ENCODE results near the gene MBOAT1.

Gene MBOAT1, protein sequence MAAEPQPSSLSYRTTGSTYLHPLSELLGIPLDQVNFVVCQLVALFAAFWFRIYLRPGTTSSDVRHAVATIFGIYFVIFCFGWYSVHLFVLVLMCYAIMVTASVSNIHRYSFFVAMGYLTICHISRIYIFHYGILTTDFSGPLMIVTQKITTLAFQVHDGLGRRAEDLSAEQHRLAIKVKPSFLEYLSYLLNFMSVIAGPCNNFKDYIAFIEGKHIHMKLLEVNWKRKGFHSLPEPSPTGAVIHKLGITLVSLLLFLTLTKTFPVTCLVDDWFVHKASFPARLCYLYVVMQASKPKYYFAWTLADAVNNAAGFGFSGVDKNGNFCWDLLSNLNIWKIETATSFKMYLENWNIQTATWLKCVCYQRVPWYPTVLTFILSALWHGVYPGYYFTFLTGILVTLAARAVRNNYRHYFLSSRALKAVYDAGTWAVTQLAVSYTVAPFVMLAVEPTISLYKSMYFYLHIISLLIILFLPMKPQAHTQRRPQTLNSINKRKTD

DNA sequence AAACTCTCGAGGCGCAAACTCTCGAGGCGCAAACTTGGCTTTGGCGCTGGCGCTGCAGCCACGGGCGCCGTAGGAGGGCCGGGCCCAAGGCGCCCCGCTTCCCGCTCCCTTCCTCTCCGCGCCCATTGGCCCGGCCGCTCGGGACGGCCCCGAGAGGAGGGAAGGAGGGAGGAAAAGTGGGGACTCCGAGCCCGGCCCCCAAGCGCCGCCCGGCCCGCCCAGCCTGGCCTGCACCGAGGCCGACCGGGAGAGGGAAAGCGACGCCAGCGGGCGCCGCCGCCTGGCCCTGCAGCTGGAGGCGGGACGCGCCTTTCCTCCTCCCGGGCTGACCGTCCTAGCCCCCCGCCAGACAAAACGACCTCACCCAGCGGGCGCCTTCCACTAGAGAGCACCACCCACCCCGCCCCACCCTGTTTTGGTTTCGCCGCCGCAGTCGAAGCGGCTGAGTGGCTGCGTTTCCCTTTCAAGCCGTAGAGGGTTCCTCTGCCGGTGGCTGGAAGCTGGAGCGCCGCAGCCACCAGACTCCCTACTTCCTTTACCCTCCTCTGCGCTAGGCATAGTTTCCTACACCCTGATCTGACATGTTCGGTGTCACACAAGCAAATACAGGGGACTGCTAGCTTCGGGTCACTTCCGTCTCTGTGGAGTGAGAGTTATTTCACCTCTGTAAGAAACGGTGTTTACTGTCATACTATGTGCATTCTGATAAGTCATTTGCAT, at the start of gene MBOAT1:
MBOAT1 (minus strand) TSS at position 78 of the 720 bp plus-strand sequence. CDS start 235 bp downstream, outside the sequence.
- DNase-seq, result peak; percentile 97

DNA sequence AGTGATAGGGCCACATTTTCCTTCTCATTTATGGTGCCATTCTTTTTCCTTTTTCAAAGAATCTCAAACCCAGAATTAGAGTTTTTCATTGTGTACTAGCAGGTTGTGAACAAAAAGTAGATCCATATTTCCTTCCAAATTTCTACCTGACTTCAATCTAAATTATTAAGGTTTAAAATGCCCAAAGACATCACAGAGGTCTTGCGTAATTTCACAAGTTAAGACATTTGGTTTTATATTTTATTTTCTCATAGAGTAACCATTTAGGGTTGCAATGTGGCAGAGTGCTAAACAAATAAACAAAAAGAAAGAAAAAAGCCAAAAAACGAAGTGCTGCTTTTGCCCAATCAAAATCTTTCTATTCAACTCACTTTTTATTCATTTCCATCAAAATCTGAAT, 49.4 kb upstream of the MBOAT1 start:
- DNase-seq, result no peak

DNA sequence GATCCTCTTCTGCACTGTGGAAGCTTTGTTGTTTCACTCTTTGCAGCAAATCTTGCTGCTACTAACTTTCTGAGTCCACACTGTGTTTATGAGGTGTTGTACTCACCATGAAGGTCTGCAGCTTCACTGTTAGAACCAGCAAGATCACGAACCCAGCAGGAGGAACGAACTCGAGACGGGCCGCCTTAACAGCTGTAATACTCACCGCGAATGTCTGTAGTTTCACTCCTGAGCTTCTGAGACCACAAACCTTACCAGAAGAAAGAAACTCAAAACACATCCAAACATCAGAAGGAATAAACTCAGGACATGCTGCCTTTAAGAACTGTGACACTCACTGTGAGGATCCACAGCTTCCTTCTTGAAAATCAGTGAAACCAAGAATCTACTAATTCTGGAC, 48.1 kb upstream of the MBOAT1 start:
- DNase-seq, result no peak

DNA sequence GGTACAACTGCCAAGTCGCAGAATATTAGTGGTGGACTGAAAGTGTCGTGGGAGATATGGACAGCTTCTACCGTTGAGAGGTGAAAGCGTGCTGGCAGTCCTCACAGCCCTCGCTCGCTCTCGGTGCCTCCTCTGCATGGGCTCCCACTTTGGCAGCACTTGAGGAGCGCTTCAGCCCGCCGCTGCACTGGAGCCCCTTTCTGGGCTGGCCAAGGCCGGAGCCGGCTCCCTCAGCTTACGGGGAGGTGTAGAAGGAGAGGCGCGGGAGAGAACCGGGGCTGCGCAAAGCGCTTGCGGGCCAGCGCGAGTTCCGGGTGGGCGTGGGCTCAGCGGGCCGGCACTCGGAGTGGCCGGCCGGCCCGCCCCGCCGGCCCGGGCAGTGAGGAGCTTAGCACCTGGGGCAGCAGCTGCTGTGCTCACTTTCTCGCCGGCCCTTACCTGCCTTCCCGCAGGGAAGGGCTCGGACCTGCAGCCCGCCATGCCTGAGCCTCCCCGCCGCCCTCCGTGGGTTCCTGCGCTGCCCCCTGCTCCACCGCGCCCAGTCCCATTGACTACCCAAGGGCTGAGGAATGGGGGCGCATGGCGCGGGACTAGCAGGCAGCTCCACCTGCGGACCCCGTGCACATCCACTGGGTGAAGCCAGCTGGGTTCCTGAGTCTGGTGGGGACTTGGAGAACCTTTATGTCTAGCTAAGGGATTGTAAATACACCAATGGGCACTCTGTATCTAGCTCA, 47.2 kb upstream of the MBOAT1 start:
- DNase-seq, result no peak

DNA sequence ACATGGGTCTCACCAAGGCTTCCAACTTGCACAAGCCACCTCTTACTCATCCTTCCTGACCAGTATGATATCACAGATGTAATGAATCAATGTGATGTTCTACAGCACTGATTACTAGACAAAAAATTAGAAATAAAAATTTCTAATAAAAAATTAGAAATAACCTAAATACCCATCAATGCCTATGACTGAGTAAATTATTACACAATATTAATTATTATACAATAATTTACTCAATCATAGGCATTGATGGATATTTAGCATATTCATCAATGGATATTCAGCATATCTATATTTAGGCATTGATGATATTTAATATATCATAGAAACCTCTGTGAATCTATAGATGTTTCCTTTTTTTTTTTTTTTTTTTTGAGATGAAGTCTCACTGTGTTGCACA, 43.2 kb upstream of the MBOAT1 start:
- DNase-seq, result no peak

DNA sequence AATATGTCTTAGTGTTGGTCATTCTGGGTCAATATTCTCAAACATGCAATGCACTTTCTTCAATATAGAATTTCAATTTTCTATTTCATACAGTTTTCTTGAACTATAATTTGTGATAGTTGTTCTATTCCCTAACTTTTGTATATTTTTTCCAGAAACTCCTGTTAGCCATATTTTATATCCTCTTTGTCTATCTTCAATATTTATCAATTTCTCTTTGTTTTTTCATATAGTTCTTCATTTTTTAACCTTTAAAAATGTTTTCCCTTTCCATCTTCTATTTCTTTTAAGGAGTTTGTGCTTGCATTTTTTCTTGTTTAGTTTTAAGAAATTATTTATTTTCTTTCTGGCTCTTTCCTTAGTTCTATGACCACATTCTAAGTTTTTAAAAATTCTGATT, 42.0 kb upstream of the MBOAT1 start:
- no peak for DNase-seq

DNA sequence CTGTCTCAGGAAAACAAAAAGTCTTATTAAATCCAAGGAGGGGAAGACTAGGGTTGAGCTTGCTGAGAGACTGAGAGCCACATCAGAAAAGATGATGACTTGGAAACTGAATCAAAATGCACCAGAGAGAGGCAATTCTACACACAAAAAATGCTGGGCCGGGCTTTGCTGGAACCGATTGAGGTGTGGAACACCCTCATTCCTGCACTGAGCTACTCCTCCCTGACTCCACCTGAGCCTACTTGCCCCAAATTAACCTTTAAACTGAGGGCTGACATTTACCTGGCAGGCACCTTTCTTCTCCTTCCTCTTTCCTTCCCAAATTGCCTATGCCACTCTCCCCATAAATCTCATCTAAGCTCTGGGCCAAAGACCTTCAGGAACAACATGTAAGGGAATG, 40.8 kb upstream of the MBOAT1 start:
- no peak for DNase-seq

DNA sequence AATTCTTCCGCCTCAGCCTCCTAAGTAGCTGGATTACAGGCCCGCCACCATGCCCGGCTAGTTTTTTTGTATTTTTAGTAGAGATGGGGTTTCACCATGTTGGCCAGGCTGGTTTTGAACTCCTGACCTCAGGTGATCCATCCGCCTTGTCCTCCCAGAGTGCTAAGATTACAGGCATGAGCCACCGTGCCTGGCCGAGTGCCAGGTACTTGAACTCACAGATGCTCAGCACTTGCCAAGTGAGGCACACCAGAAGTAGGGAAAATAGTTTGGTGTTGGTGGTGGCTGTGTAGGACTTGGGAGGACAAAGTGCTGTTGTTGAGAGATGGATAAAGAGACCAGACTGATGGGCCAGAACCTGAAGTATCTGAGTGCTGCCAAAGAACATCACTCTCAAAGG, 40.0 kb upstream of the MBOAT1 start:
- DNase-seq, result no peak

DNA sequence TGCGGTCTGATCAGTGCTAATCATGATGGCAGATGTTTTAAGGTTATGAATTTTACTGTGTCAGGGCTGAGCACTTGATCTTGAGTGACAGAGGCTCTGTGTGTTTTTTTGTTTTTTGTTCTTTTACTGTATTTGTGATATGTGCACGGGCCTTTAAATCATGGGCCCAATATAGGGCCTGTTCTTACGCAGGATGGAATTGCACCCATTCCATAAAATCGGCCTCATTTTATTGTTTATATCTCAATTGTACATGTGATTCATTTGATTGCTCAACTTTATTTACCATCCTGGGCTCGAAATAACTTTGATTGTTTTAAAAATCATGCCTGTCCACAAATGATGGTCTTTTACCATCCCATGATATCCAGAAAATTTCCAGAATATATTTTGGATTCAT, 39.3 kb upstream of the MBOAT1 start:
- DNase-seq, result no peak

DNA sequence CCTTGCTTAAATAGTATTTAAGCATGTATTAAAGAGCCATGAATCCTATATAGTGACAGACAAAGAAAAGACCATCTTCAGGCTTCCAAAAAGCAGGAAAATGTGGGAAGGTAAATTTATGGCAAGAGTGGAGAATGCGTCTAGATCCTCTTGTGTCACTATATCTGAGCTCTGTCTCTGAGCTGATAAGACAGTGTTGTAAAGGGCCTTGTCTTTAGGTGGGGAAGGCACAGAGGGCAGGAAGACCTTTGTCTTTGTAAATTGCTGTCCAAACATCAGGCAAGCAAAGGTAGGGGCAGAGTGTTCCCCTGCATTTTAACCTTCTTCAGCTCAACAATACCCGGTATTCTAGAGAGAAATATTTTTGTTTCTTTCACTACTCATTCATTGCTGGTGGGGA, 33.9 kb upstream of the MBOAT1 start:
- peak; percentile 41 for DNase-seq

DNA sequence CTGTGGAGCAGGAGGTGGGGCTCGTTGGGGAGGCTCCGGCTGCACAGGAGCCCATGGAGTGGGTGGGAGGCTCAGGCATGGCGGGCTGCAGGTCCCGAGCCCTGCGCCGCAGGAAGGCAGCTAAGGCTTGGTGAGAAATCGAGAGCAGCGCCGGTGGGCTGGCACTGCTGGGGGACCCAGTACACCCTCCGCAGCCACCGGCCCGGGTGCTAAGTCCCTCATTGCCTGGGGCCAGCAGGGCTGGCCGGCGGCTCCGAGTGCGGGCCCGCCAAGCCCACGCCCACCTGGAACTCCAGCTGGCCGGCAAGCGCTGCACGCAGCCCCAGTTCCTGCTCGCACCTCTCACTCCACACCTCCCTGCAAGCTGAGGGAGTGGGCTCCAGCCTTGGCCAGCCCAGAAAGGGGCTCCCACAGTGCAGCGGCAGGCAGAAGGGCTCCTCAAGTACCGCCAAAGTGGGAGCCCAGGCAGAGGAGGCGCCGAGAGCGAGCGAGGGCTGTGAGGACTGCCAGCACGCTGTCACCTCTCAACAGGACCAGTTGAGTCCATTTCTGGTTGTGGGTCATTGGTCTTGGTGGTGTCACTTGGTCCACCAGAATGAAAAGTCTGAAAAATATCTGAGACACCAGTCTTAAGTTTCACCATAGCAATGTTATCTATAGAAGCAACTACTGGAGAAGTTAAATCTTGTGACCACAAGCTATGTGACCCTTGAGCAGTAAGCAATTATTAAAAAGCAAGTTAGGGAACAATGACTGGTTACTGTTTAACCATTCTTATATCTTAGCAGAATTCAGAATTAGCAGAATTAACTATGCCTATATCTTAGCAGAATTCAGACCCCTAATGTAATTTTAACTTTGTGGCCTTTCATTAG, 32.8 kb upstream of the MBOAT1 start:
- DNase-seq, result peak; percentile 52

DNA sequence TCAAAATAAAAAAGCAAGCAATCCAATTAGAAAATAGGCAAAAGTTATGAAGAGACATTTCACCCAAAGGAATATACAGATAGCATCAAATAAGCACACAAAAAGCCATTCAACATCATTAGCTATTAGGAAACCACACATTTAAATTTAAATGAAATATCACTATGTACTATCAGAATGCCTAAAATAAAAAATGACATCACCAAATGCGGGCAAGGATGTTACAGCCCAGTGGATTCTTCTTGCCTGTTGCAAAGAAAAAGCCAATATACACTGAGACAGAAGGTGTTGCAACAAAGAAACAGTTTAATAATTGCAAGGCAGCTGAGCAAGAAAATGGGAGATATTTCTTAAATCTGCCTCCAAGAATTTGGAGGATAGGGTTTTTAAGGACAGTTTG, 31.0 kb upstream of the MBOAT1 start:
- DNase-seq, result no peak

DNA sequence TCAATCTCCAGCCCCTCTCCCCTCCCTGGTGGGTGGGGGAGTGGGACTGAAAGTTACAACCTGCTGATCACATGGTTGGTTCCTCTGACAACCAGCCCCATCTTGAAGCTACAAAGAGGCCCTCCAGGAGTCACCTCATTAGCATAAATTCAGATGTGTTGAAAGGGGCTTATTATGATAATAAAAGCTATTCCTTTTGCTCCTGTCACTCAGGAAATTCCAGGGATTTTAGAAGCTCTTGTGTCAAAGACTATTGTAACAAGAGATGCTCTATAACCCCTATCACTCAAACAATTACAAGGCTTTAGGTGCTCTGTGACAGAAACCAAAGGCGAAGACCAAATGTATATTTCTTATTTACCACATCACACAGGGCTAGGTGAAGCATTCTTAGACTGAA, 30.1 kb upstream of the MBOAT1 start:
- DNase-seq, result no peak

DNA sequence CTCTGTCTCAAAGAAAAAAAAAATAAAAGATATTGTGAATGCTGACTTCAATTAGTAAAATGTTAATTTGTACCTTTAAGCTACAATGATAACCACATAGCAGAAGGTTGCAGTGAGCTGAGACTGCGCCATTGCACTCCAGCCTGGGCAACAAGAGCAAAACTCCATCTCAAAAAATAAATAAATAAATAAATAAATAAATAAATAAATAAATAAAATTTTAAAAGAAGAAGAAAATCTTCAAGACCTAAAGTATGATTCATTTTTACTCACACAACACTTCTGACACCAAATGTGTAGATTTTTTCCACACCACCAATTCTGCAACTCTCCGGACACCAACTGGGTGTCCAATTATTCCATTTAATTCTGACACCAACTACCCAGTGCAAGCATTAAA, 28.8 kb upstream of the MBOAT1 start:
- DNase-seq, result no peak

DNA sequence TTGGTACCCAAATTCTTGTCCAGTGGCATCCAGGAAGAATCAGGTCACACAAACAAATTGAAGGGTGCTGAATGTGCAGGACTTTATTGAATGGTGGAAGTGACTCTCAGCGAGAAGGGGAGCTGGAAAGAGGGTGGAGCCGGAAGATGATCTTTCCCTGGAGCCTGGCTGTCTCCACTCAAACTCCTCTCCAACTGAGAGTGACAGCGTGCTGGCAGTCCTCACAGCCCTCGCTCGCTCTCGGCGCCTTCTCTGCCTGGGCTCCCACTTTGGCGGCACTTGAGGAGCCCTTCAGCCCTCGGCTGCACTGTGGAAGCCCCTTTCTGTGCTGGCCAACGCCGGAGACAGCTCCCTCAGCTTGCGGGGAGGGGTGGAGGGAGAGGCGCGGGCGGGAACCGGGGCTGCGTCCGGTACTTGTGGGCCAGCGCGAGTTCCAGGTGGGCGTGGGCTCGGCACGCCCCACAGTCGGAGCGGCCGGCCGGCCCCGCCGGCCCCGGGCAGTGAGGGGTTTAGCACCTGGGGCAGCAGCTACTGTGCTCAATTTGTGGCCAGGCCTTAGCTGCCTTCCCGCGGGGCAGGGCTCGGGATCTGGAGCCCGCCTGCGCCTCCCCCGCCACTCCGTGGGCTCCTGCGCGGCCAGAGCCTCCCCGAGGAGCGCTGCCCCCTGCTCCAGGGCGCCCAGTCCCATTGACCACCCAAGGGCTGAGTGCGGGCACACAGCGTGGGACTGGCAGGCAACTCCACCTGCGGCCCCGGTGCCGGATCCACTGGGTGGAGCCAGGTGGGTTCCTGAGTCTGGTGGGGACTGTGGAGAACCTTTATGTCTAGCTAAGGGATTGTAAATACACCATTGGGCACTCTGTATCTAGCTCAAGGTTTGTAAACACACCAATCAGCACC, 26.7 kb upstream of the MBOAT1 start:
- DNase-seq, result no peak

DNA sequence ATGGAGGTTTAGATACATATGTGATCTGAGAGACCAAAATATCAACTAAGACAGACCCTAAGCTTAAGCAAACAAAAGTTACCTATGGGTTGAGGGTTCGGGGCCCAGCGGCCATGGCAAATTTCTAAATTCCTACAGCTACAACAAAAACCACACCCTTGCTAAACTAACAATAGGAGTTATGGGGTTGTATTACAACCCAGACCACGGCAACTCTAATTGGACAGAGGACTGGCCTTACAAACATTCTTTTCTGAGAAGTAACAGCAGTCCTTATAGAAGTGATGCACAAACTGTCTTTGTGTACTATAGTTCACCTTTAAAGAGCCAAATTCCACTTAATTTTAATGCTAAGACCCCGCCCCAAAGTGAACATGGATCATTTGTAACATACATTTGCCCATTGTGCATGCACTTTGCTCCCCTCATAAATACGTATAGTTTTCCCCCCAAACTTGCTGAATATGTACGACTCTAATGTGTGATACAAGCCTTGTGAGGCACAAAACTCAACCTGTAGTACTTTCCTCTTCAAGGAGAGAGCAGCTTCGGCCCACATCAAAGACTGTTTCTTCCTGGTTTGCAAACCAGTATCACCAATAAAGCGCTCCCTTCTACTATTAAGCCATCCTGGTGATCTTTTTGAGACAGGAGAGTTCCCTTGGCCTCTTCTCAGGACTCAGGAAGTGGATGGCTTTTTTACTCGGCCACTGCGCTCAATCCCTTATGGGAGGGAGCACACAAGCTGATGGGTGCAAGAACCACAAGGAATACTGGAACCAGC, 25.6 kb upstream of the MBOAT1 start:
- no peak for DNase-seq

DNA sequence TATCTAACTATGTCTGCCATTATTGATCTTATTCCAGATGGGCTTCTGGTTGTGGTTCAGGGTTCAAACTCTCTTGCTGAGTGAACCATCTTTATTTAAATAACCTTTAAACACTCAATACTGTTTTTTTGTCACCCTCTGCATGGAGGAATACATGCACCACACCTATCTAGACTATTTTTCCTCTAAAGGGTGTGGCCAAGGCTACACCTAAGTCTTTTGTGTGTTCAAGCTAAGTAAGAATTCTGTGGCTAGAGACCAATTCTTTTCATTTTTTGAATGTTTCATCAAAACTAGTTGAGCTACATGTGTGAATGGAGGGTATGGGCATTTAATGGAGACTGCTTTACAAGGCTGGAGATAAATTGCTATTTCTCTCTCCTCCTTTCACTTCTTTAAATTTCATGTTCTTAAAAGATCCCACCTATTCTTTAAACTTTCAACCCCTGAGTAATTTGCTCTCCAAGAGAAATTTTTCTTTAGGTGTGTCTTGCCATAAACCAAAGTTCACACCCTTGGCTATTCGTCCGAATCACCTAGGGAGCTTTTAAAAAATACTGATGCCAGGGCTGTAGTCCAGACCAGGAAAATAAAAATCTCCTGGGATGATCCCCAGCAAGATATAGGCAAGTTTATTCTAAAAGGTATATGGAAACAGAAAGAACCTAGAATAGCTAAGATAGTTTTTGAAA, 24.8 kb upstream of the MBOAT1 start:
- no peak for DNase-seq

DNA sequence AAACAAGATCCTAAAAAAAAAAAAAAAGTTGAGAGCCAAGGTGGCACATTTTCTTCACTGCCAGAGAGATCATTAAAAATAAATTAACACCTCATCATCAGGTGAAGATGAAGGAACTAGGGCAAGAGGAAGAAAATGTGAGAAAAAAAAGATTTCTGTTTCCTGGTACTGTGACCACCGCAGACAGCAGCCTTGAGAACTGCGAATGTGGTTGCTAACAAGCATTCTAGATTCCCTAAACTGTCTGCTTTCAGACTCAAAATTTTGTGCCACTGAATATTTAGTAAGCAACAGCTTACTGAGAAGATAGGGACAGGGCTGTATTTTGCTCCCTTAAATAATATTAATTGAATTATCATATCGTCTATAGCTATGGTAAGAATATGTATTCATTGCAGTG, 24.1 kb upstream of the MBOAT1 start:
- DNase-seq, result no peak

DNA sequence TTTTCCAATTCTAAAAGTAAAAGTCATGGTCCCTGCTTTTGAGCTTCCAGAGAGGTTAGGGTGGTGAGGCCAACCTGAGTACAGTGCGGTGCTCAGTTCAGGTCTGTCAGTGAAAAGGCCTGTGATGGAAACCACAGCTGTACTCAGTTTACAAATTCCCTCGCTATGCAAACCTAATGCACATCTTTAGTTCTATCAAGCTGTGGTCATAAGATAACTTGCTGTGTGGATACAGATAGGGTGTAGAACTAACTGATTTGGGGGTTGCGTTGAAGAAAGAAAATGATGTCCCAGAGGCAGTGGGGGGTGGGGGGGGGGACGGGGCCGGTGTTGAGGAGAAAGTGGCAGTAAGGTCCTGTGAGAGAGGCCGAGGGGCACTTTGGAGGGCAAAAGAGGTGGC, 22.8 kb upstream of the MBOAT1 start:
- DNase-seq, result peak; percentile 35

DNA sequence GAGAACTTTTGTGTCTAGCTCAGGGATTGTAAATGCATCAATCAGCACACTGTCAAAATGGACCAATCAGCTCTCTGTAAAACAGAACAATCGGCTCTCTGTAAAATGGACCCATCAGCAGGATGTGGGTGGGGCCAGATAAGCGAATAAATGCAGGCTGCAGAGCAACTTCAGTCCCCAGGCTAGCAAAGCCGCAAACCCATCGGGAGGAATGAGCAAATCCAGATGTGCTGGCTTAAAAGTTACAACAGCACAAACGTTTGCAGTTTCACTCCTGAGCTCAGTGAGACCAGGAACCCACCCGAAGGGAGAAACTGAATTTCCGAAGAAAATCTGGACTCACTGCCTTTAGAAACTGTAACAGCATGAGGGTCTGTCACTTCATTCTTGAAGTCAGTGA, 21.9 kb upstream of the MBOAT1 start:
- no peak for DNase-seq
